PFSK-1 (cell line): ENCODE data around the gene FSTL4.

ENCODE experiments used
- FOXP2 ChIP-seq: optimal IDR thresholded peaks from 2 replicates; pipeline ENCODE3; 2011; ENCODE audit warnings: borderline replicate concordance, control low read depth, inconsistent platforms; ENCODE audit not compliant: insufficient read depth; ENCODE audit errors: extremely low read length, extremely low read depth
- POLR2AphosphoS5 ChIP-seq: IDR thresholded peaks from 2 replicates; pipeline ENCODE4 v1.6.1; 2012; ENCODE audit warnings: low read depth, mild to moderate bottlenecking, control low read depth, low read length, moderate library complexity
- SIN3A ChIP-seq: IDR thresholded peaks from 2 replicates; pipeline ENCODE4 v1.6.1; 2012; ENCODE audit warnings: mild to moderate bottlenecking, low read length, moderate library complexity, borderline replicate concordance; ENCODE audit not compliant: insufficient read depth
- TAF1 ChIP-seq: IDR thresholded peaks from 2 replicates; pipeline ENCODE4 v1.6.1; 2012; ENCODE audit warnings: low read length, control low read depth, borderline replicate concordance; ENCODE audit not compliant: insufficient read depth
- TF ChIP-seq, protein P1 (sequence below), 2 experiments: IDR thresholded peaks; 2 replicates each; pipeline versions ENCODE4 v1.6.1 to v1.8.0; 2011 to 2012; ENCODE audit warnings: low read depth in 2 of 2, low read length in 2 of 2, control low read depth in 1 of 2, inconsistent platforms in 1 of 2, mild to moderate bottlenecking in 1 of 2, moderate library complexity in 1 of 2; ENCODE audit not compliant: insufficient read depth in 1 of 2

DNA sequence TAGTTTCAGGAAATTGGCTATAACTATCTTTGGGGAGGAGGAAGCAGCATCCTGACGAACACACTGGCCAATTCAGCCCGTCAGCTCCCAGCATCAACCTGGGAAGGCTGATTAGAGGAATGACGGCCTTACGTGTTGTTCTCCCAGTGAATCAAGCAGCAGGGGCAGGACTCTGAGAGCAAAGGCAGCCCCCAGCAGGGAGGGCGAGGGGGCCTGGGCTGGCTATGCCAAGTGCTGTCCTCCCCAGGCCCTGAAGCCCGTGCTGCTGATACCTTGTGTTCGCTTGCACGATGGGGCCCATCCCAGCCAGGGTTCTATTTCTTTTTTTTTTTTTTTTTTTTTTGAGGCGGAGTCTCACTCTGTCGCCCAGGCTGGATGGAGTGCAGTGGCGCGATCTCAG, 254.1 kb downstream of the FSTL4 start:
- TF ChIP-seq SIN3A (no peak), POLR2AphosphoS5 (no peak), TAF1 (no peak), FOXP2 (no peak)
- TF ChIP-seq, protein P1, sequence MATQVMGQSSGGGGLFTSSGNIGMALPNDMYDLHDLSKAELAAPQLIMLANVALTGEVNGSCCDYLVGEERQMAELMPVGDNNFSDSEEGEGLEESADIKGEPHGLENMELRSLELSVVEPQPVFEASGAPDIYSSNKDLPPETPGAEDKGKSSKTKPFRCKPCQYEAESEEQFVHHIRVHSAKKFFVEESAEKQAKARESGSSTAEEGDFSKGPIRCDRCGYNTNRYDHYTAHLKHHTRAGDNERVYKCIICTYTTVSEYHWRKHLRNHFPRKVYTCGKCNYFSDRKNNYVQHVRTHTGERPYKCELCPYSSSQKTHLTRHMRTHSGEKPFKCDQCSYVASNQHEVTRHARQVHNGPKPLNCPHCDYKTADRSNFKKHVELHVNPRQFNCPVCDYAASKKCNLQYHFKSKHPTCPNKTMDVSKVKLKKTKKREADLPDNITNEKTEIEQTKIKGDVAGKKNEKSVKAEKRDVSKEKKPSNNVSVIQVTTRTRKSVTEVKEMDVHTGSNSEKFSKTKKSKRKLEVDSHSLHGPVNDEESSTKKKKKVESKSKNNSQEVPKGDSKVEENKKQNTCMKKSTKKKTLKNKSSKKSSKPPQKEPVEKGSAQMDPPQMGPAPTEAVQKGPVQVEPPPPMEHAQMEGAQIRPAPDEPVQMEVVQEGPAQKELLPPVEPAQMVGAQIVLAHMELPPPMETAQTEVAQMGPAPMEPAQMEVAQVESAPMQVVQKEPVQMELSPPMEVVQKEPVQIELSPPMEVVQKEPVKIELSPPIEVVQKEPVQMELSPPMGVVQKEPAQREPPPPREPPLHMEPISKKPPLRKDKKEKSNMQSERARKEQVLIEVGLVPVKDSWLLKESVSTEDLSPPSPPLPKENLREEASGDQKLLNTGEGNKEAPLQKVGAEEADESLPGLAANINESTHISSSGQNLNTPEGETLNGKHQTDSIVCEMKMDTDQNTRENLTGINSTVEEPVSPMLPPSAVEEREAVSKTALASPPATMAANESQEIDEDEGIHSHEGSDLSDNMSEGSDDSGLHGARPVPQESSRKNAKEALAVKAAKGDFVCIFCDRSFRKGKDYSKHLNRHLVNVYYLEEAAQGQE (IDR thresholded peaks at IDR 0.05; ENCODE audit: insufficient read depth in 1 of 2, low read depth in 2 of 2, low read length in 2 of 2), result no peak
